Measurements from ENCODE around the gene NASP. TPM values are rescaled to one million over a fixed set of nuclear protein-coding genes. Genes with fewer than 3 reads are reported as not detected.

The NASP gene, protein sequence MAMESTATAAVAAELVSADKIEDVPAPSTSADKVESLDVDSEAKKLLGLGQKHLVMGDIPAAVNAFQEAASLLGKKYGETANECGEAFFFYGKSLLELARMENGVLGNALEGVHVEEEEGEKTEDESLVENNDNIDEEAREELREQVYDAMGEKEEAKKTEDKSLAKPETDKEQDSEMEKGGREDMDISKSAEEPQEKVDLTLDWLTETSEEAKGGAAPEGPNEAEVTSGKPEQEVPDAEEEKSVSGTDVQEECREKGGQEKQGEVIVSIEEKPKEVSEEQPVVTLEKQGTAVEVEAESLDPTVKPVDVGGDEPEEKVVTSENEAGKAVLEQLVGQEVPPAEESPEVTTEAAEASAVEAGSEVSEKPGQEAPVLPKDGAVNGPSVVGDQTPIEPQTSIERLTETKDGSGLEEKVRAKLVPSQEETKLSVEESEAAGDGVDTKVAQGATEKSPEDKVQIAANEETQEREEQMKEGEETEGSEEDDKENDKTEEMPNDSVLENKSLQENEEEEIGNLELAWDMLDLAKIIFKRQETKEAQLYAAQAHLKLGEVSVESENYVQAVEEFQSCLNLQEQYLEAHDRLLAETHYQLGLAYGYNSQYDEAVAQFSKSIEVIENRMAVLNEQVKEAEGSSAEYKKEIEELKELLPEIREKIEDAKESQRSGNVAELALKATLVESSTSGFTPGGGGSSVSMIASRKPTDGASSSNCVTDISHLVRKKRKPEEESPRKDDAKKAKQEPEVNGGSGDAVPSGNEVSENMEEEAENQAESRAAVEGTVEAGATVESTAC
- 73.9 and 83.4 TPM in 2 replicates for total RNA-seq

GRCh38 chr1:45583666-45584350, at the start of gene NASP:
TSS of gene NASP (plus strand) at chr1:45584041. CDS start at chr1:45584147, 106 bp downstream.

DNA sequence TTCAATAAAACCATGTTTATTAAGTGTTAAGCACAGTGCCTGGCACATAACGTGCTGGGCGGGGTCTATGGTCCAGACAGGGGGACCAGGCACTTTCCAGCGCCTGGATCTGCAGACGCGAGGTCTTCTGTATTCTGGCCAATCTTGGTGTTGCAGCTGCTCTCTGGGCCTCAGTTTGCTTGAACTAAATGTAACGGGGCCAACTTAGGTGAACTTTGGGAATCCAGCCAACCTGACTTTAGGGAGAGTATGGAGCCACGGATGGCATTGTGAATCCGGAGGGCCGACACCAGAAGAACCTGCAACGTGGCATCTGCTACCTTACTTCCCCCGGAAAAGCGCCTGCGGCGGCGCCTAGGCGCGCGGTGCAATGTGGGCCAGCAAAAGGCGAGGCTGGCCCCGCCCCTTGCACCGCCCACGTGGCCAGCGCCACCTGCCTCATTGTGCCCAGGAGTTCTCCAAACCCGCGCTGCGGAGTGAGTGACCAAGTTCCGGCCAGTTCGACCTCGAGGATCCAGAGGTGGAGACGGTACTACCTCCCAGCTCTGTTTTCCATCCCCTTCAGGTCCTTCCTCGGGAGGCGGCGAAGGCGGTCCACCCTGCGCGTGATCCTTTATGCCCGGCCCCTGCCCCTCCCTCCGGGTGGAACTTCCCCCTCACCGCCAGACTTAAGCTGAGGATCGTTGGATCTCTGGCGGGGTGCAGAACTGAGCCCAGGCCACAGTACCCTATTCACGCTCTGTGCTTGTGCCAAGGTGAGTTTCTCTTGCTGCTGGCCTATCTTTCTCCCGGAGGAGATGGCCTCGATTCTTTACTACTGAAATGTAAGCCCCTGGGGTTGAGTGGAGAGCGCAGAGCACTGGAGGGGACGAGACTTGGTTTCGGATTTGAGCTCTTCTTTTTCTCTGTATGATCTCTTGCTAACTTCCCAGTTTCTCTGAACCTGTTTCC, 33.2 kb upstream of the NASP start, which contains the start of gene AKR1A1:
AKR1A1 (plus strand) TSS at position 426 of the 951 bp plus-strand sequence. CDS start 10,969 bp downstream, outside the sequence.

GRCh38 chr1:45623972-45624371, 40.1 kb downstream of the NASP start, which contains the start of gene CCDC17:
TSS of gene CCDC17 (minus strand) at chr1:45624054. CDS start at chr1:45623909, 145 bp downstream.

Other genes with a start within 250 kb of the NASP start
- gene TOE1, start 243.9 kb upstream of the NASP start, total RNA-seq, result 13.4 and 23.4 TPM in 2 replicates
- gene MUTYH, start 243.6 kb upstream of the NASP start, total RNA-seq, result 10.7 and 16.8 TPM in 2 replicates
- gene TESK2, start 92.9 kb upstream of the NASP start, total RNA-seq, result 2.6 TPM in 2 replicates
- 0.32 and 0.44 TPM in 2 replicates for gene CCDC163, start 84.0 kb upstream of the NASP start, total RNA-seq
- 0.81 and 0.88 TPM in 2 replicates for gene MMACHC, start 83.7 kb upstream of the NASP start, total RNA-seq
- gene PRDX1, start 62.2 kb upstream of the NASP start, total RNA-seq, result 675 and 720 TPM in 2 replicates
- 153 and 224 TPM in 2 replicates for gene AKR1A1, start 33.2 kb upstream of the NASP start, total RNA-seq
- 0.97 and 1.4 TPM in 2 replicates for gene CCDC17, start 40.0 kb downstream of the NASP start, total RNA-seq
- gene GPBP1L1, start 102.5 kb downstream of the NASP start, total RNA-seq, result 71.1 and 105 TPM in 2 replicates
- 7.0 and 12.3 TPM in 2 replicates for gene TMEM69, start 104.1 kb downstream of the NASP start, total RNA-seq
- gene IPP, start 166.6 kb downstream of the NASP start, total RNA-seq, result 4.0 and 7.9 TPM in 2 replicates
- gene MAST2, start 219.6 kb downstream of the NASP start, total RNA-seq, result 12.3 and 24.9 TPM in 2 replicates

Measured in bladder microvascular endothelial cell (primary cell).